ENCODE results near the gene HPGDS.
"Not testable (repeated sequence)": the region's sequence is repeated elsewhere in the genome, so short reads cannot be mapped to it uniquely, and the experiment has no call there.

Gene HPGDS

DNA sequence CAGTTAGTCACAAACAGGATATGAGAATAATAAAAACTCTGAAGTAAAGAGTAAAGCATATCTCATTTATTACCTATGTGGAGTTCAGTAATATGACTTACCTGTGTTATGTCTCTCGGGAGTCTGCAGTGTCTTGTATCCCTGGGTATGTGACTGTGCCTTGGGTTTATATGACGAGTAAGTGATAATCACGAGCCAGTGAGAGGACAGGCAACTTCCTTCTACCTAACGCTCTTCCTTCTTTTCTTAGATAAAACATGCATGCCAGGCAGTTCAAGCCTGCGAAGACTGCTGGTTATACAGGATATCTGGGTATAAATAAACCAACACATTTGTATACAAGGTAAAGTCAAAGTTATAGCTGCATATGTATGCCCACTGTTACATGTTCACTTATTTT is at the start of gene HPGDS:
HPGDS (minus strand) TSS at position 143 of the 400 bp plus-strand sequence. CDS start 8,207 bp downstream, outside the sequence.
- DNase-seq = no peak

DNA sequence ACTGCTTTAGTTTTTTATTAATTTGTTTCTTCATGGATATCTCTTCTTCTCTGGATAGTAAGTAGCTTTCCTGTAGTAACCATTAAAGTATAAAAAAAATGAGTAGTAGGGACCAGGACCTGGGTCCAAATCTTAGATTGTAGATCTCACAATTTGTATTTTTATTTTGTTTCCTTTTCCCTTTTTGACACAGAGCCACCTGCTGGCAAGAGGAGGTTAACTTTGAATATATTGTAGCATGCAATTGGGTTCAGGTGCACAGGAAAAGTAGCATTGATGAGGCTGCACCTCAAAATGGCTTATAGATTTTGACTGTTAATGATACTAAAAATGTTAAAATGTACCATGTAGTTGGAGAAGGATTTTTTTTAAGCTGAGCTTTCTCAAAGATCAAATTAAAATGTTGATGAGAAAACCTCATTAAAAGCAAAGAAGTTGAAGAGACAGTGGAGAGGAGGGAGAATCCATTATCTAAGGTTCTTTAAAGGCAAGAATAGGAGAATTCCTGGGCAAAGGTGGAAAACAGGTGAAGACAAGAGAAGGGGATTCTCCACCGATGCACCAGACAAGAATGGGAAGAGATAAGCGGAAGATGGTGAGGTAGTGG is 48.3 kb upstream of the HPGDS start:
- peak; percentile 7 for DNase-seq

DNA sequence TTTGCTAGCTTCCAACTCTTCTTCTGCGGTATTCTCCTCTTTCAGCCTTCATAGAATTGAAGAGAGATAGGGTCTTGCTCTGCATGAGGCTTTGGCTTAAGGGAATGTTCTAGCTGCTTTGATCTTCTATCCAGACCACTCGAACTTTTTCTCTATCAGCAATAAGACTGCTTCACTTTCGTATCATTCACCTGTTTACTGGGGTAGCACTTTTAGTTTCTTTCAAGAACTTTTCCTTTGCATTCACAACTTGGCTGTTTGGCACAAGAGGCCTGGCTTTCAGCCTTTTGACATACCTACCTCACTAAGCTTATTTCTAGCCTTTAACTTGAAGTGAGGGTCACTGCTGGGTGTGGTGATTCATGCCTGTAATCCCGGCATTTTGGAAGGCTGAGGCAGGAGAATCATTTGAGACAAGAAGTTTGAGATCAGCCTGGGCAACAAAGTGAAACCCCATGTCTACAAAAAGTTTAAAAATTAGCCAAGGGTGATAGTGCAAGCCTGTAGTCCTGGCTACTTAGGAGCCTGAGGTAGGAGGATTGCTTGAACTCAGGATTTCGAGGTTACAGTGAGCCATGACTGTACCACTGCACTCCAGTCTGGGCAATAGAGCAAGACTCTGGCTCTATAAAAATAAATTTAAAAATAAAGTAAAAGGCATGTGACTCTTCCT is 47.1 kb upstream of the HPGDS start:
- DNase-seq = no peak

DNA sequence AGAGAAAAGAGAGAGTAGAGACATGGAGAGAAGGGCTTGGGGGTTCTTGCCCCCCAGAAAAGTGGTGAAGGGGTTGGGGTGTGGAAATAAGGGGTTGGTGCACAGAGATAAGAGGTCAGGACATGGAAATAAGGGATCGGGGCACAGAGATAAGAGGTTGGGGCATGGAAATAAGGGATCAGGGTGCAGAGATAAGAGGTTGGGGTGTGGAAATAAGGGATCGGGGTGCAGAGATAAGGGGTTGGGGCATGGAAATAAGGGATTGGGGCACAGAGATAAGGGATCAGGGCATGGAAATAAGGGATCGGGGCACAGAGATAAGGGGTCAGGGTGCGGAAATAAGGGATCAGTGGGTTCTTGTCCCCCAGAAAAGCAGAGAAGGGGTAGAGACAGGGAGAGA is 45.3 kb upstream of the HPGDS start:
- not testable (repeated sequence) for DNase-seq

DNA sequence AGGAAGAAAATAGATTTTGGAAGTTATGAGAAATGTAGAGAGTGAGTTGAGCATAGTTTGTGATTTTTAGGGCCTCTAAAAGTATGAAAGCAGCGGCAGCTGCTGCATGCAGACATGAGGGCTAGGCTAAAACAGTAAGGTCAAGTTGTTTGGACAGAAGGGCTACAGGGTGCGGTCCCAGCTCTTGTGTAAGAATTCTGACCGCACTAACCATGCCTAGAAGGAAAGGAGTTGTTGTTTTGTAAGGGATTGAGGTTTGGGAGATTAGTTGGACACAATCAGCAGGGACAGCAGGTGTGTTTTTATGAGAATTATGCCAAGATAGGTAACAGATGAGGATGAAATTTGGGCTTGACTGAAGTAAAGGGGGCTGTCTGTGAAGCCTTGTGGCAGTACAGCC is 42.8 kb upstream of the HPGDS start:
- not testable (repeated sequence) for DNase-seq

DNA sequence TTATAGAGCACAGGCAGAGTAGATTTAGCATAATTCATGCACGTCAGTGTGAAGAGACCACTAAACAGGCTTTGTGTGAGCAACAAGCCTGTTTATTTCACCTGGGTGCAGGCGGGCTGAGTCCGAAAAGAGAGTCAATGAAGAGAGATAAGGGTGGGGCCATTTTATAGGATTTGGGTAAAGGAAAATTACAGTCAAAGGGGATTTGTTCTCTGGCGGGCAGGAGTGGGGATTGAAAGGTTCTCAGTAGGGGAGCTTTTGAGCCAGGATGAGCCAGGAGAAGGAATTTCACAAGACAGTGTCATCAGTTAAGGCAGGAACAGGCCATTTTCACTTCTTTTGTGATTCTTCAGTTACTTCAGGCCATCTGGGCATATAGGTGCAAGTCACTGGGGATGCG is 40.3 kb upstream of the HPGDS start:
- not testable (repeated sequence) for DNase-seq

DNA sequence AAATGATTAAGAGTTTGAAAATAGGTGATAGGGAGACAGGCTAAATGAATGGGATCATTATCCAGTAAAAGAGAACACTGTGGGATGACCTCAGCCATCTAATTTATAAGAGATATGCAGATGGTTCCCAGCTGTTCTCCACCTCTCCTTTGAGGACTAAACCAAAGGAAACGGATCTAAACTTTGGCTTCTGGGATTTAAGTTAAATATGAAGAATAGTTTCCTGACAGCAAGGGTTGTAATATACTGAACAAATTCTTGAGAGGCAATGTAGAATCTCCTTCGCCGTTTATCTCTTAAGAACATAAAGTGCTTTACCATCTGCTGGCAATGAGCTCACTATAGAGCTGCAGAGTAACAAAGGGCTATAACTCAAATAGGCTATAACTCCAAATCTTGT is 35.4 kb upstream of the HPGDS start:
- DNase-seq = no peak

DNA sequence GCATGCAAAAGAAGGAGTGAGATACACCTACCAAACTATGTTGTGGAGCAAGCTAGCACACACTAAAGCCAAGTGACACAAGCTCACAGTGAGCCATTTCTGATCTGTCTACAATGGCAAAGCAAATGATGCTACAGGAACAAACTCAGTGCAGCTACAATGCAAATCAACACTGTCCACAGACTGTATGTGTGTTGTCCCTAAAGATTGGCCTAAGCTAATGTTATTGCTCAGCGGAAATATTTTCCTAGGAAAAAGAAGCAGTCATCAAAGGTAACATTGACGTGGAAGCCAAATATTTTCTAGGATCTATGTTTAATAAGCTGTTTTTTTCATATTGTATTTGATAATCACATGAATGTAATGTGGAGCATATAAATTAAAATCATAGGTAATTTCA is 34.7 kb upstream of the HPGDS start:
- DNase-seq = no peak

DNA sequence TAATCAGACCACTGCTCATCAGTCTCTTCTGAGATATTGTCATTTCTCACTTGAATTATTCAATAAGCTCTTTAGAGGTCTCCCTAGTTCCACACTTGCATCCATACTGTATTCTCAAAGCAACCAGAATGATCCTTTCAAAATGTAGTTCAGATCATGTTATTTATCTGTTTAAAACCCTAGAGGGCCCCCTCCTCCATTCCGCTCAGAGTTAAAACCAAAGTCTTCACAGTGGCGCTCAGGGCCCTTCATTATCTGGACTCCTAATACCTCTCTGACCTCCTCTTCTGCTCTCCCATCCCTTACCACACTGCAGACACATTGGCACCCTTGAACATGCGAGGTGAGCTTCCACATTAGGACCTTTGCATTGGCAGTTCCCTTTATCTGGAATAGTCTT is 32.7 kb upstream of the HPGDS start:
- no peak for DNase-seq

DNA sequence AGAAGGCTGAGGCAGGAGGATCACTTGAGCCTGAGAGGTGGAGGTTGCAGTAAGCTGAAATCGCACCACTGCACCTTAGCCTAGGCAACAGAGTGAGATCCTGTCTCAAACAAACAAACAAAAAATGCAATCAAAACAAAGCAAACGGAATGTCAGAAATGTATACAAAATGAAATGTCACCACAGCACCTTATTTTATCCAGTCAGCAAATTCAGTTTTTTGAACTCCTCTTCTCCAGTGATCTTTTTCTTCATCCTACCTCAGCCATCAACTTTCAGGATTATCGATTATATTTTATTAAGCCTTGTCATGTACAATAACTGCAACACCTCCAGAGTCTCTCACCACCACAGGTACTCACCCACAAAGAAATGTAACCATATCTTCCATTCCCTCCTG is 31.1 kb upstream of the HPGDS start:
- no peak for DNase-seq

DNA sequence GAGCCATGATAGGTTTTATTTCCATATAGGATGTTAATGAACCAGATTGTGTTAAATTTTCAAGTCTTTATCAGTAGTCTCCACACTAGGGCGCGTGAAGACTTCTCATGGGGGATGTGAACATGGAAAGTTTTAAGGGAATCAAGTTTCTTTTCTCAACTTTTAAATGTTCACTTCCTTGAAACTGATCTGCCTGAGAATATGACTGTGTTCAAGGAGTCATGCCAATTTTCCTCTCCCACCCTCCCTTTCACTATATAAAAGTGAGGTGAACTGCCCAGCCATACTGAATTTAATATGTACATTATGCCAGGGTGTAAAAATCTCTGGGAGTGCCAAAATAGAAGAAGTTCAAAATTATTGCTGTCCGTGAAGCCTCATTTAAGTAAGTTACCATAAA is 30.4 kb upstream of the HPGDS start:
- DNase-seq = no peak

DNA sequence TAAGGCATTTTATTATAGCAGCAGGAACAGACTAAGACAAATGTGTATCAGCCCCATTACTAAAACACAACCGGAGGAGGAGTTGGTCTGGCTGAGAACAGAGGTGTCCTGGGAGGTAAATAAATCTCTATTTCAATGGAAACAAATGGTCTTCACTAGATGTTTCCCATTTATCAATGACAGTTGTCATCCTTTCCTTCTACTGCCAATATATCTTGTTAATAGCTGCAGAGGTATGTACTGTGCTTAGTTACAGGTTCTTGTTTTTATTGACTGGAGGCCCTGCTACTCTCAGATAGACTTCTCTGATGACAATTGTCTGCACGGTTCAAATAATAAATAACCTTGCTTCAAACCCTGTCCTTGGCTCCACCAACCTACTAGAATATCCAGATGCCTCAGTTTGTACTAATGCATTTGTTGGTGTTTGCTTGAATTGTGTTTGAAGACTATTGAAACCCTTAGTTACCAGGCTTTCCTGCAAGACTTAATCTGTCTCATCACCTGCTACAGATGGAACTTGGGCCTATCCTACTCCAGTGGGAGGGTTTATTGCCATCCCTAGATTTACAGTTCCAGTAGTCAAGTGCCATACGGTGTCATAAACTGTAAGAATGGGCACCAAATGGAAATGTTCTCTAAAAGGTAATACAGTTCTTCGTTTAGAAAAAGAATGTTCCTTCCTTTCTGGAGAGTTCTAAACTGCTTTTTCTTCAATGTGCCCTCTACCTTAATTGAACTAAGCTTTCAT is 29.8 kb upstream of the HPGDS start:
- DNase-seq = no peak

DNA sequence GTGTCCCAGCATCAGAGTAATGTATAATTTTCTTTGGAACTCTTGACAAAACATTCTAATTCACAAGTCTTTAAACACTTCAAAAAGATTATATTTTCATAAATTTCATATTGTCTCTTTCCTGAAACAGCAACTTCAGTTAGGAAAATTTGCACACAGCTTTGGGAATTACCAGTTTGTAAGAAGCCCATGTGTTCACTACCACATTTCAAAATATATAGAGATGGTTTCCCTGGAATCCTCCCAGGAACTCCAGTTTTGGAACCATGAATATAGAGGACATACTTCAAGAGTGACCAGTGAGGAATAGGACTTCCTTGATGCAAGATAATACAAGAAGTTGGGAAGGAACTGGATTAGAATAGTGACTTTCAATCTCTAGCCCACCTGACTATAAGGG is 28.7 kb upstream of the HPGDS start:
- DNase-seq = no peak

DNA sequence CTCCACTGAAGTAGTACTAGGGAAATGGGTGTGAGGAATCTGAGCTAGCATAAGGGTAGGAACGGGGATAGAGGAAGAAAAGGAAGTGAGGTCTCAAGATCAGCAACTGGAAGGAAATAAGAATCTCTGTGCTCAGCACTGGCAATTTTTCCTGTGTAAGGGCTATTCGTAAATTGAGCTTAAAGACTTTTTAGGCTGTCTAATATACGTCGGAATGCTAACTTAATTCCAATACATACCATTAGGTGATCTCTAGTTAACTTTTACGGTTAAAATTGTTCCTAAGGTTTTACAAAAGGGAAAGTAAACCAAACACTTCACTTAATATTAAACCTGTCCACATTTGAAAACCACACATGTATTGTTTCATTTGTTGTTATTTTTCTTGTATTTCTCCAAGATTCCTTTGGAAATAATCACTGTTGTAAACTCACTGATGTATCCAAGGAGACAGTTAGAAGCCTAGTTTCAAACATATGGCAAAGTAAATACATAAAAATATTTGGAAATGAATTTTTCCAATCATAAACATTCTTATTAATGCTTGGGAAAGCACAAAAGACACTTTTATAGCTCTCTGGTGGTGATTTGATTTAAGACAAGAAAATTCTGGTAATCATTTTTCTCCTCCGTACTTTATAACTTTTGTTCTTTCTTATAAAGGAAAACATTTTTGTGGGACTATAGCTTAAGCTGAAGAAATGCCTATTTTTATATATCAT is 28.1 kb upstream of the HPGDS start:
- DNase-seq = no peak

DNA sequence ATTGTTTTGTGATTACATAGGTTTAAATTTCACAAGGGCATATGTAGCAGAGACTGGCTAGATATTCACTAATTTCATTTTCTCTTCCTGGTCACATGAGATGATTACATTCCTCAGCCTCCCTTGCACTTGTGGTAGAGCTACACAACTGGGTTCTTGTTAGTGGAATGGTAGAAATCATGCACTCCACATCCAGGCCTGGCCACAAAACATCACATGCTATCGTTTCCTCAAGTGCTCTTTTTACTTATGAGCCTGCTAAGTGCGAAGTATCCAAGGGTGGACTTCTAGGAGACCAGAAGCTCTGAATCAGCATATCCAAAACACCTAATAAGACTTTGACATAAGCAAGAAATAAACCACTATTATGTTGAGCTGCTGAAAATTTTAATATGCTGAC is 26.4 kb upstream of the HPGDS start:
- DNase-seq = no peak

DNA sequence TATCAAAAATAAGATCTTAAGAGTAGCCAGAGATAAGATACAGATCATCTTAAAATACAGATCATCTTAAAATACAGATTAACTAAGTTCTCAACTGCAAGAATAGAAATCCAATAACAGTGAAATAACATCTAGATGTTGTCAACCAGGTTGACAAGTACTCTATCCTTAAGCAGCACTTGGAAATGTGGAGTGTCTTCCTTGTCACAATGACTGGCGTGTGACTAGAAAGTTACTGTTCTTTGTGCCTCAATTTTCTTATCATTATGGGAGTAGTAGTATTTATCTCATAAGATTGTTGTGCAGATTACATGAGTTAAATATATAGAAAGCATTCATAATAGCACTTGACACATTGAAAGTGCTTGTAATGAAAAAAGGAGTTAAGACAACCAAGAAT is 25.8 kb upstream of the HPGDS start:
- DNase-seq = no peak

DNA sequence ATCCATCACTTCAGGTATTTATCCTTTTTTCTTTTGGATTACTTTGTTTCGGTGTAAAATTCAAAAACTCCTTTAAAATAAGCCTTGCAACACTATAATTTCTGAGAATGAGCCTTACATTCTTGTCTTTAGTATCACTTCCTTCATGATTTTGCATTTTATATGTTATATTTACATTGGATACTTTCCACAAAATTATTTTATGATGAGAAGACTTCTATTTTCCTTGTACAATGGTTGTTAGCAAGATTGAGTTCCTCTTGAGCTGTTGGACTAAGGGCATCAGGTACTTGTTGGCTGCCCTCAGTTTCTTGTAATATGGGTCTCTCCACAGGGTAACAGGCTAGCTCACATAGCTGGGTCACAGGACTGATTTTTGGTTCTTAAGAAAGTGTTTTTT is 22.7 kb upstream of the HPGDS start:
- DNase-seq = no peak

DNA sequence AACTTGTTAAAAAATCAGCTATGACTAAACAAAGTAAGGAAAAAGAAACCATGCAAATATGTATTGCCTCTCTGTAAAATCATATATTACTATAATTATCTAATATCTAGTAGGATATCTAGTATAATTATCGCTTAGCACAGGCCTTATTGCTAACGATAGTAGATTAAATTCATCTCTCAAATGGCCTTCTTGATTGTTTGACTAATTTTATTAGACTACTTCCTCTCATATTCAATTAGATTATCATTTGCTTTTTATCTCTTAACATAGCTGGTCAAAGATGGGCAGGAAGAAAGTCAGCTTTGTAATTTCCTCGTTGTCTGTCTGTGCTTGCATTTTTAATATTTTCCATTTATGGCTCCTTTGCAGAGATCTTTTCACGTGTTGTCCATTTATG is 21.9 kb upstream of the HPGDS start:
- DNase-seq = no peak

DNA sequence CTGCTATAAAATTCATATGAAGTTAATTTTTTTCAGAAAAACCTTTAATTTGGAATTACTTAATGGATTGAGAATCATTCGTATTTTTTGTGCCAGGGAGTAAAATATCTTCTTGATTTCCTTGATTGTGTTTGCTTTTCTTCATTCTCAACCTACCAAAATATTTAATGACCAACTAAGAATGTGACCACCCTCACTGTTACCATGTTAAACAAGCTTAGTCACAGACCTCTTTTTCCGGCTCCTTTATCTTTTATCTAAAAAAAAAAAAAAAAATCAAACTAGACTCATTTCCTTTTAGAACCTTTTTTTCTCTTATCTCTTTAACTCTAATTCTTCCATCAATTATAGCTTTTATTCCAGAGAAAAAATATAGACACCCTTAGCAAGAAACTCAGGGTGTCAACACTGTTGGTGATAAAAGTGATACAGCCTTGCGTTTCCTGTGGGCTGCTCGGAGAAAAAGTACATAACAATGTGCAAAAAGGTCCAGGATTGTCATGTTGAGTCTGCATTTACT is 20.6 kb upstream of the HPGDS start:
- no peak for DNase-seq

DNA sequence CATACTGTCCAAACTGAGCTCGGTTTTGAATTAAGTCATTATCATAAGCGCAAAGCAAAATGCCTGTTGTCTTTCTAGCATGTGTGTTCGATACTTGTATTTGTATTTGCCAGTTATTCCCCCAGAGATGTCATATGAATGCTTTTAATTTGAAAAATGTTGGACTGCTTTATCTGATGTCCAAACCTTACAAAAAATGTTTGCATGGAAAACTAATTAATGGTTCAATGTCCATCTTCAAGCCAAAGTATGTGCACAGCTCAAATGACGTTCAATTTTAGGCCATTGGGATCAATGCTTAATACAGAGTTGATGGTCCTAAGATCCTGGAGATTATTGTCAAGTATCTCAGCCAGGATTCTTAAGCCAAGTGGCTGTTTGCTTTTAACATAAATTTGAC is 17.2 kb upstream of the HPGDS start:
- no peak for DNase-seq

DNA sequence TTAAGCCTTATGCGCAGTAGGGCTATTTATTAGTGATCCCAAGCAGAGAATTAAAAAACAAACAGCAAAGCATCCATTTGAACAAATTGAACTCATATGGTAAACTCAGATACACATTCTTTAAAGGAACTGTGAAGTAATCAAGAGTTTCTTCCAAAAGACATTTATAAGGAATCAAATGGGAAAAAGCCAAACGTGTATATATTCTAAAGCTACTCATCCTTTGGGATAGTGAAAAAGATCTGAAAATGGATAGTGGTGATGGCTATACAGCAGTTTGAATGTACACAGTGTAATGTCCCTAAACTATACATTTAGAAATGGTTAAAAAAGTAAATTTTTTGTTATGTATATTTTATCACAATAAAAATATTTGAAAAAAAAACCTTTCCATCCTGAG is 16.6 kb upstream of the HPGDS start:
- no peak for DNase-seq

DNA sequence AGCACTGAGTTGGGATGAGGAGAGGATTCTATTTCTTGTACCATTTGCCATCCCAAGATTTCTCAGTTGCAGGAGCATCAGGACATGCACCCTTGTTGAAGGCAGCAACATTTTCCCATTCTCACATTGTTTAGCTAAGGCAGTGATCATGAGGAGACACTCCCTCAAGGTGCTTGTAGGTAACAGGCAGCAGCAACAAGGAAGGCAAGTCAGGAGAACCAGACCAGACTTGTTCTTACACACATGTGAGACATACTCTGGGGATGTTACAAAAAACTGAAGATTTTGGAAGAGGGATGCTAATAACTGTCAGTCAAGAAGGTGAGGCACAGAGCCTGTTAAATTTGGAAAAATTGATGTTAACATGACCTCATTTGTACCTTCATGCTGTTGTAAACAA is 15.5 kb upstream of the HPGDS start:
- no peak for DNase-seq

DNA sequence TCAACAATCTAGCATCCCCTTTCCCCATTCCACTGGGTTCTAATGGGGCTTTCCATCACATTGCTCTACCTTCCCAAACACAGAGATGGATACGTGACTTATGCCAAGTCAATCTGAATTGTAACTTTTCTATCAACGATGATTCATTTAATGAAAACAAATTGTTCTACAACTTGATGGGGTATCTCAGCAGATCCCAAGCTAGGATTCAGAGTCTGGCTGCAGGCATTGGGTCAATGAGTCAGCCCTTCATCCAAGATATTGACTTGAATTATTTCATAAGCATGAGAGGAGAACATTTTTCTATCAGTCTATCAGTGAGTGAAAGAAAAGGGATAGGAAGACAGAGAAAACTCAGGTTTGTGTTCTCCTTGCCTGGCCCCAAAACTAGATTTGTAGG is 15.0 kb upstream of the HPGDS start:
- no peak for DNase-seq
